Esophagus squamous epithelium (tissue), 4 donors: ENCODE data around the gene MAGEA4.

Source experiments
- POLR2A ChIP-seq, 4 donors: fragments of 450-650 bp; IDR thresholded peaks; one replicate each; pipeline ENCODE4 v1.6.1; 2017; ENCODE audit warnings: antibody characterized with exemption in 4 of 4, mild to moderate bottlenecking in 4 of 4, moderate library complexity in 3 of 4
- TF ChIP-seq, protein P1 (sequence below), 6 experiments: fragments of 450-650 bp in 4 of 6; fragments of 200-600 bp in 2 of 6; sonication (generic) in 2 of 6; IDR thresholded peaks; one replicate each; pipeline ENCODE4 v1.5.1; 2016 to 2019; ENCODE audit warnings: antibody characterized with exemption in 6 of 6, mild to moderate bottlenecking in 4 of 6, moderate library complexity in 4 of 6

DNA sequence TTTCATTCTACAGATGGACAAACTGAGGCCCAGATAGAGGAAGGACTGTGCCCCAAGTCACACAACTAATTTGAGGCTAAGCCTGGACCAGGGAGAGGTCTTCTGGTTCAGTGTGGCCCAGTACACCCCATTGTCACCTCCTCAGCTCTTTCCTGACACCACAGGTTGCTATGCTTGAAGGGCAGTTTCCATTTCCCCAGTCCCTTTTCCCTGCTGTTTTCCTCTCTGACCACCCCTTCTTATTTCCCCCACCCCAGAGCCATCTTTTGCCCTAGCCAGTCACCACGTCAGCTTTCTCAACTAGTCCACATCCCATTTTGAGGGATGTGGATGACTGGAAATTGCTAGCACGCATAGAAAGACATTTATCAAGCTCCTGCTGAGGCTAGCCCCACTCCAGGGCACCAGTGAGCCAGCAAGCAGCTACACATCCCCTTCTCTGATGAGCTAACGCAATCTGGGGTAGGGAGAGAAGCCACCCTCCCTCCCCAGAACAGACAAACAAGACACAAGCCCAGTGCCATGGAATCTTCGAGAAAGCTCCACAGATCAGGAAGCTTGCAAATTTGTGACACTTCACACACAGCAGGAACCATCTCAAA is 60.5 kb downstream of the MAGEA4 start:
- TF ChIP-seq, protein P1, sequence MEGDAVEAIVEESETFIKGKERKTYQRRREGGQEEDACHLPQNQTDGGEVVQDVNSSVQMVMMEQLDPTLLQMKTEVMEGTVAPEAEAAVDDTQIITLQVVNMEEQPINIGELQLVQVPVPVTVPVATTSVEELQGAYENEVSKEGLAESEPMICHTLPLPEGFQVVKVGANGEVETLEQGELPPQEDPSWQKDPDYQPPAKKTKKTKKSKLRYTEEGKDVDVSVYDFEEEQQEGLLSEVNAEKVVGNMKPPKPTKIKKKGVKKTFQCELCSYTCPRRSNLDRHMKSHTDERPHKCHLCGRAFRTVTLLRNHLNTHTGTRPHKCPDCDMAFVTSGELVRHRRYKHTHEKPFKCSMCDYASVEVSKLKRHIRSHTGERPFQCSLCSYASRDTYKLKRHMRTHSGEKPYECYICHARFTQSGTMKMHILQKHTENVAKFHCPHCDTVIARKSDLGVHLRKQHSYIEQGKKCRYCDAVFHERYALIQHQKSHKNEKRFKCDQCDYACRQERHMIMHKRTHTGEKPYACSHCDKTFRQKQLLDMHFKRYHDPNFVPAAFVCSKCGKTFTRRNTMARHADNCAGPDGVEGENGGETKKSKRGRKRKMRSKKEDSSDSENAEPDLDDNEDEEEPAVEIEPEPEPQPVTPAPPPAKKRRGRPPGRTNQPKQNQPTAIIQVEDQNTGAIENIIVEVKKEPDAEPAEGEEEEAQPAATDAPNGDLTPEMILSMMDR (IDR thresholded peaks at IDR 0.05) = no peak
- TF ChIP-seq POLR2A (IDR thresholded peaks at IDR 0.05) = no peak
